GM18909 (cell line): Measurements from ENCODE around the gene SLC25A41.
"Not testable (repeated sequence)": the region's sequence is repeated elsewhere in the genome, so short reads cannot be mapped to it uniquely, and the experiment has no call there.

Experiments
- ATAC-seq: cut with Tn5 transposase; IDR thresholded peaks from one replicate; pipeline ENCODE4 v1.9.1; 2021; ENCODE audit warnings: mild to moderate bottlenecking; ENCODE audit not compliant: unreplicated experiment, poor library complexity

Gene SLC25A41

GRCh38 chr19:6413721-6414643 lies 19.6 kb downstream of the SLC25A41 start:
- no peak for ATAC-seq

GRCh38 chr19:6413291-6413690 lies 20.3 kb downstream of the SLC25A41 start:
- no peak for ATAC-seq

- no peak for ATAC-seq
Measured at GRCh38 chr19:6412447-6413091, 21.0 kb downstream of the SLC25A41 start.

- ATAC-seq: no peak
Measured at GRCh38 chr19:6412061-6412446, 21.5 kb downstream of the SLC25A41 start.

- ATAC-seq: no peak
Measured at GRCh38 chr19:6409346-6409745, 24.2 kb downstream of the SLC25A41 start.

- ATAC-seq: no peak
Measured at GRCh38 chr19:6406401-6406800, 27.2 kb downstream of the SLC25A41 start.

GRCh38 chr19:6402837-6403608 lies 30.5 kb downstream of the SLC25A41 start:
- ATAC-seq: no peak

- ATAC-seq: no peak
Measured at GRCh38 chr19:6402058-6402457, 31.5 kb downstream of the SLC25A41 start.

- ATAC-seq: not testable (repeated sequence)
Measured at GRCh38 chr19:6400062-6400944, 33.3 kb downstream of the SLC25A41 start.

- no peak for ATAC-seq
Measured at GRCh38 chr19:6396305-6396704, 37.3 kb downstream of the SLC25A41 start.

GRCh38 chr19:6394831-6395230 lies 38.7 kb downstream of the SLC25A41 start:
- ATAC-seq: no peak

GRCh38 chr19:6393983-6394412 lies 39.6 kb downstream of the SLC25A41 start:
- peak; percentile 24 for ATAC-seq

GRCh38 chr19:6393074-6393982 lies 40.2 kb downstream of the SLC25A41 start, which contains the start of gene GTF2F1:
TSS of gene GTF2F1 (minus strand) at chr19:6393164. CDS start at chr19:6392995, 169 bp downstream.
- ATAC-seq: peak; percentile 80

GRCh38 chr19:6392221-6393073 lies 41.1 kb downstream of the SLC25A41 start:
- ATAC-seq: no peak

- no peak for ATAC-seq
Measured at GRCh38 chr19:6387372-6387771, 46.2 kb downstream of the SLC25A41 start.

- no peak for ATAC-seq
Measured at GRCh38 chr19:6384381-6384780, 49.2 kb downstream of the SLC25A41 start.

GRCh38 chr19:6383188-6383587 lies 50.4 kb downstream of the SLC25A41 start:
- ATAC-seq: no peak
